ENCODE measurements around the gene IL36RN.

IL36RN gene

GRCh38 chr2:113050921-113051895 lies 7.8 kb upstream of the IL36RN start:
- DNase-seq = no peak

GRCh38 chr2:113052396-113052917 lies 6.5 kb upstream of the IL36RN start, which contains the start of gene IL36B:
TSS of gene IL36B (minus strand) at chr2:113052867.
- no peak for DNase-seq

- DNase-seq = no peak
Observed at GRCh38 chr2:113053666-113054065, 5.3 kb upstream of the IL36RN start.

- DNase-seq = no peak
Observed at GRCh38 chr2:113054066-113054465, 4.9 kb upstream of the IL36RN start.

GRCh38 chr2:113056521-113056920 lies 2.5 kb upstream of the IL36RN start:
- no peak for DNase-seq

GRCh38 chr2:113057117-113057516 lies 1.9 kb upstream of the IL36RN start:
- DNase-seq = no peak

GRCh38 chr2:113058411-113058994 lies 495 bp upstream of the IL36RN start:
- no peak for DNase-seq

GRCh38 chr2:113060396-113060795 lies 1.4 kb downstream of the IL36RN start:
- DNase-seq = no peak

GRCh38 chr2:113060796-113061195 lies 1.8 kb downstream of the IL36RN start:
- no peak for DNase-seq

GRCh38 chr2:113061241-113061640 lies 2.2 kb downstream of the IL36RN start:
- no peak for DNase-seq

- no peak for DNase-seq
Observed at GRCh38 chr2:113061896-113062770, 3.1 kb downstream of the IL36RN start.

- DNase-seq = no peak
Observed at GRCh38 chr2:113064281-113064680, 5.3 kb downstream of the IL36RN start.

- no peak for DNase-seq
Observed at GRCh38 chr2:113064898-113065297, 5.9 kb downstream of the IL36RN start.

- DNase-seq = no peak
Observed at GRCh38 chr2:113067681-113068080, 8.7 kb downstream of the IL36RN start, which contains the start of gene IL1F10. TSS of gene IL1F10 (plus strand) at chr2:113067970. CDS start at chr2:113072739, 4,769 bp downstream.

- DNase-seq = no peak
Observed at GRCh38 chr2:113068249-113068648, 9.3 kb downstream of the IL36RN start.

GRCh38 chr2:113068706-113069485 lies 9.9 kb downstream of the IL36RN start:
- DNase-seq = no peak

GRCh38 chr2:113069676-113070605 lies 10.9 kb downstream of the IL36RN start:
- DNase-seq = no peak

- DNase-seq = no peak
Observed at GRCh38 chr2:113070606-113070975, 11.6 kb downstream of the IL36RN start.

- no peak for DNase-seq
Observed at GRCh38 chr2:113072584-113072983, 13.6 kb downstream of the IL36RN start.

GRCh38 chr2:113073325-113073834 lies 14.4 kb downstream of the IL36RN start:
- DNase-seq = no peak

GRCh38 chr2:113075030-113075429 lies 16.0 kb downstream of the IL36RN start:
- DNase-seq = no peak

Data from left hindlimb (tissue), 1 donor.